Keratinocyte (primary cell): ENCODE results near the gene PEX3. TPM values are rescaled to one million over a fixed set of nuclear protein-coding genes. Genes with fewer than 3 reads are reported as not detected.
"Not testable (repeated sequence)": the region's sequence is repeated elsewhere in the genome, so short reads cannot be mapped to it uniquely, and the experiment has no call there.

Source experiments
- DNase-seq: peaks from one replicate; pipeline ENCODE4 v3.0.0-alpha.2; 2011; ENCODE audit warnings: low read depth, missing footprints, low spot score
- FAIRE-seq: peaks from 2 replicates; lab custom pipeline; 2011; peaks lifted over from hg19 to GRCh38; lab: Jason Lieb, UNC
- H2AFZ ChIP-seq: 2 replicates; pipeline ENCODE4 v1.6.0; 2012; ENCODE audit warnings: low read length, control low read depth, inconsistent platforms; ENCODE audit not compliant: control insufficient read depth
- H3K27ac ChIP-seq: 2 replicates; pipeline ENCODE4 v1.5.1; 2011; ENCODE audit warnings: low read length; ENCODE audit not compliant: control insufficient read depth, insufficient read depth
- H3K27me3 ChIP-seq: 3 replicates; pipeline ENCODE4 v1.6.0; 2011; ENCODE audit warnings: low read length; ENCODE audit not compliant: control insufficient read depth, insufficient read depth; ENCODE audit errors: extremely low read depth
- H3K36me3 ChIP-seq, 2 experiments: 2 replicates in 1 of 2; 3 replicates in 1 of 2; pipeline ENCODE4 v1.5.1; 2011; ENCODE audit warnings: low read length in 2 of 2, mild to moderate bottlenecking in 1 of 2; ENCODE audit not compliant: control insufficient read depth in 2 of 2, insufficient read depth in 2 of 2; ENCODE audit errors: extremely low read depth in 1 of 2
- H3K4me1 ChIP-seq: 3 replicates; pipeline ENCODE4 v1.5.1; 2011; ENCODE audit warnings: low read length; ENCODE audit not compliant: control insufficient read depth, insufficient read depth; ENCODE audit errors: extremely low read depth
- H3K4me2 ChIP-seq: 3 replicates; pipeline ENCODE4 v1.6.0; 2011; ENCODE audit warnings: low read depth, low read length; ENCODE audit not compliant: control insufficient read depth, insufficient read depth; ENCODE audit errors: extremely low read depth
- H3K4me3 ChIP-seq, 3 experiments: fragments of 200-600 bp in 1 of 3; sonication (generic) in 1 of 3; 2 replicates in 2 of 3; 3 replicates in 1 of 3; pipeline ENCODE4 v1.5.1; 2011 to 2016; ENCODE audit warnings: low read length in 3 of 3, mild to moderate bottlenecking in 3 of 3, control low read depth in 2 of 3, inconsistent platforms in 1 of 3, low read depth in 1 of 3, mixed read lengths in 1 of 3, mixed run types in 1 of 3, moderate library complexity in 1 of 3; ENCODE audit not compliant: control insufficient read depth in 2 of 3, insufficient read depth in 2 of 3; ENCODE audit errors: extremely low read depth in 1 of 3
- H3K79me2 ChIP-seq: 2 replicates; pipeline ENCODE4 v1.6.0; 2012; ENCODE audit warnings: low read length; ENCODE audit not compliant: control insufficient read depth, insufficient read depth
- H3K9ac ChIP-seq: 3 replicates; pipeline ENCODE4 v1.6.0; 2011; ENCODE audit warnings: low read length; ENCODE audit not compliant: control insufficient read depth, insufficient read depth; ENCODE audit errors: extremely low read depth
- H3K9me1 ChIP-seq: 3 replicates; pipeline ENCODE4 v1.6.0; 2011; ENCODE audit warnings: low read length; ENCODE audit not compliant: control insufficient read depth, insufficient read depth; ENCODE audit errors: extremely low read depth
- H3K9me3 ChIP-seq: 2 replicates; pipeline ENCODE4 v1.5.1; 2012; ENCODE audit warnings: low read depth, low read length; ENCODE audit not compliant: control insufficient read depth
- H4K20me1 ChIP-seq: 3 replicates; pipeline ENCODE4 v1.6.0; 2011; ENCODE audit warnings: low read length; ENCODE audit not compliant: control insufficient read depth, insufficient read depth; ENCODE audit errors: extremely low read depth
- EZH2 ChIP-seq: IDR thresholded peaks from one replicate; pipeline ENCODE4 v1.6.1; 2012; ENCODE audit warnings: inconsistent platforms, mild to moderate bottlenecking, low read length, moderate library complexity
- dilution Hi-C: fragments of 300-500 bp; cut with MboI; formaldehyde crosslinking; loops from one replicate; pipeline ENCODE4 v1.7.0; 2020; ENCODE audit warnings: low sequenced_read_pairs; ENCODE audit not compliant: extremely low pct_ligation_motif_present
- polyA plus RNA-seq, 5 experiments: library from polyadenylated mRNA; depleted of rRNA in 3 of 5; stranded (reverse) in 3 of 5; stranded (forward) in 1 of 5; unstranded in 1 of 5; fragments of >200 nt; gene quantifications; 1 replicate in 1 of 5; 2 replicates in 3 of 5; 3 replicates in 1 of 5; pipeline versions ENCODE4 v1.2.1 to v1.2.3, GENCODE V29; 2011 to 2012; ENCODE audit warnings: missing spikeins in 2 of 5, low read depth in 1 of 5, low replicate concordance in 1 of 5
- TF ChIP-seq, protein P1 (sequence below), 3 experiments: IDR thresholded peaks in 1 of 3; conservative IDR thresholded peaks in 1 of 3; optimal IDR thresholded peaks in 1 of 3; 2 replicates in 2 of 3; 3 replicates in 1 of 3; pipeline versions ENCODE3 to v1.5.1; 2011; ENCODE audit warnings: low read length in 3 of 3, mild to moderate bottlenecking in 3 of 3, moderate library complexity in 2 of 3, control low read depth in 1 of 3, inconsistent platforms in 1 of 3; ENCODE audit not compliant: insufficient read depth in 2 of 3; ENCODE audit errors: extremely low read depth in 1 of 3

The PEX3 gene
- polyA plus RNA-seq, 1 donor (not counting 4 experiments of a cell fraction or from before 2014, with no cell fraction given) = 68.1 TPM

DNA sequence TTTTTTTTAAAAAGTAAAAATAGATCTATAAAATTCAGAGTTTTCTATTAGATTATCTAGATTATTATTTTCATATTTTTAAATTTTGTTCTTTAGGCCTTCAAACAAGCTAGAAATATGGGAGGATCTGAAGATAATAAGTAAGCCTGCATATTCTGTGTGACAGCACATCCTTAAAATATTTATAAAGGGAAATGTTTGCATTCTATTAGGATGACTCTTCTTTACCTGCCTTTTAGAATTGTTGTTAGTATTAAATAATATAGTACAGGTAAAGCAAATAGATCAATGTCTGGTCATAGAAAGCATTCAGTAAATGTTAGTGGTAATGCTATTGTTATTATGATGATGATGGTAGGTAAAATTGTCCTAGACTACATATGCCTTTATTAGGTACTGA is 17.4 kb downstream of the PEX3 start:
- Histone ChIP-seq H3K4me1 (peaks cover 11% of the 10 kb centered on the region), H3K27me3 (no peaks in the 10 kb centered on the region), H3K27ac (no peak overlapping the region), H2AFZ (no peak overlapping the region), H3K9me3 (no peaks in the 10 kb centered on the region), H3K4me2 (no peak overlapping the region), H3K9me1 (no peaks in the 10 kb centered on the region), H3K36me3 (peaks cover 0 to 2% of the 10 kb centered on the region in 2 experiments), H3K4me3 (no peak overlapping the region), H4K20me1 (no peaks in the 10 kb centered on the region), H3K9ac (no peak overlapping the region), H3K79me2 (no peaks in the 10 kb centered on the region)
- dilution Hi-C loops = no loop called here
- FAIRE-seq (no peak), DNase-seq (no peak)
- TF ChIP-seq, protein P1, sequence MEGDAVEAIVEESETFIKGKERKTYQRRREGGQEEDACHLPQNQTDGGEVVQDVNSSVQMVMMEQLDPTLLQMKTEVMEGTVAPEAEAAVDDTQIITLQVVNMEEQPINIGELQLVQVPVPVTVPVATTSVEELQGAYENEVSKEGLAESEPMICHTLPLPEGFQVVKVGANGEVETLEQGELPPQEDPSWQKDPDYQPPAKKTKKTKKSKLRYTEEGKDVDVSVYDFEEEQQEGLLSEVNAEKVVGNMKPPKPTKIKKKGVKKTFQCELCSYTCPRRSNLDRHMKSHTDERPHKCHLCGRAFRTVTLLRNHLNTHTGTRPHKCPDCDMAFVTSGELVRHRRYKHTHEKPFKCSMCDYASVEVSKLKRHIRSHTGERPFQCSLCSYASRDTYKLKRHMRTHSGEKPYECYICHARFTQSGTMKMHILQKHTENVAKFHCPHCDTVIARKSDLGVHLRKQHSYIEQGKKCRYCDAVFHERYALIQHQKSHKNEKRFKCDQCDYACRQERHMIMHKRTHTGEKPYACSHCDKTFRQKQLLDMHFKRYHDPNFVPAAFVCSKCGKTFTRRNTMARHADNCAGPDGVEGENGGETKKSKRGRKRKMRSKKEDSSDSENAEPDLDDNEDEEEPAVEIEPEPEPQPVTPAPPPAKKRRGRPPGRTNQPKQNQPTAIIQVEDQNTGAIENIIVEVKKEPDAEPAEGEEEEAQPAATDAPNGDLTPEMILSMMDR (optimal IDR thresholded peaks at IDR 0.05 in 1 of 3, IDR thresholded peaks at IDR 0.05 in 1 of 3, conservative IDR thresholded peaks at IDR 0.05 in 1 of 3; ENCODE audit: extremely low read depth in 1 of 3, insufficient read depth in 2 of 3, low read length in 3 of 3) = no peak
- no peak for TF ChIP-seq EZH2

DNA sequence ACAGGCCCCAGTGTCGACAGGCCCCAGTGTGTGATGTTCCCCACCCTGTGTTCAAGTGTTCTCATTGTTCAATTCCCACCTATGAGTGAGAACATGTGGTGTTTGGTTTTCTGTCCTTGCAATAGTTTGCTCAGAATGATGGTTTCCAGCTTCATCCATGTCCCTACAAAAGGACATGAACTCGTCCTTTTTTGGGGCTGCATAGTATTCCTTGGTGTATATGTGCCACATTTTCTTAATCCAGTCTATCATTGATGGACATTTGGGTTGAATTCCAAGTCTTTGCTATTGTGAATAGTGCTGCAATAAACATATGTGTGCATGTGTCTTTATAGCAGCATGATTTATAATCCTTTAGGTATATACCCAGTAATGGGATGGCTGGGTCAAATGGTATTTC is 18.2 kb downstream of the PEX3 start:
- H3K4me3 ChIP-seq, H3K27me3 ChIP-seq, FAIRE-seq, H4K20me1 ChIP-seq, H3K79me2 ChIP-seq, H3K9ac ChIP-seq, DNase-seq, dilution Hi-C loops, H3K36me3 ChIP-seq, H3K4me2 ChIP-seq, H3K9me3 ChIP-seq, H2AFZ ChIP-seq, H3K9me1 ChIP-seq, H3K27ac ChIP-seq: not testable (repeated sequence)
- H3K4me1 ChIP-seq = peaks cover 11% of the 10 kb centered on the region

DNA sequence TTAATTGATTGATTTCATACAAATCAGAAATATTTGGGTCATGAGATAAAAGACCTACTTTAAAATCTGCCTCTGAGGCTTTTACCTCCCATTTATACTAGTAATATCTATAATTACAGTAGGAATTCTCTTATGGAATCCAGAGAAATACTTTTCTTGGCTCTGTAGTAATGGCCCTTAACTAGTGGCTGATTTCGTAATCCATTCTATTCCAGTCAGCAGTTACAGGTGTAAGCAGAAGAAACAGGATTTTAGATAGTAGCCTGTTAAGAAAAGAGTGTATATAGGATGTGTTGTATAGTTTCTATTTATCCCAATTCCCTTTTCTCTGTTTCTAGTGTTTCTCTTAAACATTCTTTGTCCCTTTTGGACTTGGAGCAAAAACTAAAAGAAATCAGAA is 21.2 kb downstream of the PEX3 start:
- Histone ChIP-seq H3K27me3 (no peaks in the 10 kb centered on the region), H3K27ac (no peak overlapping the region), H3K4me3 (no peak overlapping the region), H3K79me2 (no peaks in the 10 kb centered on the region), H3K4me1 (peaks cover 9% of the 10 kb centered on the region), H2AFZ (no peak overlapping the region), H3K36me3 (peaks cover 0 to 5% of the 10 kb centered on the region in 2 experiments), H3K4me2 (no peak overlapping the region), H3K9ac (no peak overlapping the region), H4K20me1 (no peaks in the 10 kb centered on the region), H3K9me1 (no peaks in the 10 kb centered on the region), H3K9me3 (no peaks in the 10 kb centered on the region)
- DNase-seq (no peak), FAIRE-seq (no peak)
- TF ChIP-seq, protein P1 (optimal IDR thresholded peaks at IDR 0.05 in 1 of 3, IDR thresholded peaks at IDR 0.05 in 1 of 3, conservative IDR thresholded peaks at IDR 0.05 in 1 of 3; ENCODE audit: extremely low read depth in 1 of 3, insufficient read depth in 2 of 3, low read length in 3 of 3) = no peak
- no peak for TF ChIP-seq EZH2
- dilution Hi-C loops = no loop called here
